ENCODE measurements around the gene ARAP2. TPM values are rescaled to one million over a fixed set of nuclear protein-coding genes. Genes with fewer than 3 reads are reported as not detected.

ARAP2 gene
- total RNA-seq, 1 experiment from 2014 or later = 25.8 TPM

DNA sequence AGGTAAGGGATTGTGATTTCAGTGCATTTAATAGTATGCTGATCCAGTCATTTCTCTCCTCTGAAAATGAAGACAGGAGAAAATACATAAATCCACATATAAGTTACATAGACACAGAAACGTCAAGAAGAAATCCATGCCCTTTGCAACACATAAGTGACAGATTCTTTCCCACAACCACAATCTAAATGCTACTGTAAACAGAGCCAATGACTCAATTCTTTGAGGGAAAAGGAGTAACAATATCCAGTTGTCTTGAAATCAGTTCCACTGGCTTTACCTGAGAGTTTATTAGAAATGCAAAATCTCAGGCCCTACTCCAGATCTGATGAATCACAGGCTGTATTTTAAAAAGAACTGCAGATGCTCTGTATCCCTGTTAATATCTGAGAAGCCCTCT lies 66.4 kb downstream of the ARAP2 start:
- 0 out of 2 replicates have a peak, but pooled peaks cover 4% of the 10 kb centered on the region for H3K36me3 ChIP-seq (ENCODE audit: low read depth)
- ChIA-PET POLR2A (ENCODE audit: unreplicated experiment) (no interaction called here), CTCF (no interaction called here)
- TF ChIP-seq, protein P1, sequence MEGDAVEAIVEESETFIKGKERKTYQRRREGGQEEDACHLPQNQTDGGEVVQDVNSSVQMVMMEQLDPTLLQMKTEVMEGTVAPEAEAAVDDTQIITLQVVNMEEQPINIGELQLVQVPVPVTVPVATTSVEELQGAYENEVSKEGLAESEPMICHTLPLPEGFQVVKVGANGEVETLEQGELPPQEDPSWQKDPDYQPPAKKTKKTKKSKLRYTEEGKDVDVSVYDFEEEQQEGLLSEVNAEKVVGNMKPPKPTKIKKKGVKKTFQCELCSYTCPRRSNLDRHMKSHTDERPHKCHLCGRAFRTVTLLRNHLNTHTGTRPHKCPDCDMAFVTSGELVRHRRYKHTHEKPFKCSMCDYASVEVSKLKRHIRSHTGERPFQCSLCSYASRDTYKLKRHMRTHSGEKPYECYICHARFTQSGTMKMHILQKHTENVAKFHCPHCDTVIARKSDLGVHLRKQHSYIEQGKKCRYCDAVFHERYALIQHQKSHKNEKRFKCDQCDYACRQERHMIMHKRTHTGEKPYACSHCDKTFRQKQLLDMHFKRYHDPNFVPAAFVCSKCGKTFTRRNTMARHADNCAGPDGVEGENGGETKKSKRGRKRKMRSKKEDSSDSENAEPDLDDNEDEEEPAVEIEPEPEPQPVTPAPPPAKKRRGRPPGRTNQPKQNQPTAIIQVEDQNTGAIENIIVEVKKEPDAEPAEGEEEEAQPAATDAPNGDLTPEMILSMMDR (conservative IDR thresholded peaks at IDR 0.05) = no peak
- no peak for TF ChIP-seq EZH2 (IDR thresholded peaks at IDR 0.05; ENCODE audit: low read depth)
- no peak overlapping the region for H2AFZ ChIP-seq
- no peaks in the 10 kb centered on the region for H3F3A ChIP-seq (ENCODE audit: insufficient read depth, low read depth)
- no peaks in the 10 kb centered on the region for H3K9me3 ChIP-seq (ENCODE audit: insufficient read depth, low read depth)
- no peaks in the 10 kb centered on the region for H3K79me2 ChIP-seq (ENCODE audit: low read depth)
- no peak overlapping the region for H3K4me3 ChIP-seq
- intact Hi-C loops (cut with micrococcal nuclease; ENCODE audit: unreplicated experiment) = no loop called here
- H3K4me1 ChIP-seq (replicated peaks; ENCODE audit: insufficient read depth) = no peaks in the 10 kb centered on the region
- no peak for DNase-seq
- no peaks in the 10 kb centered on the region for H4K20me1 ChIP-seq (ENCODE audit: insufficient read depth)
- no peaks in the 10 kb centered on the region for H3K9me2 ChIP-seq (ENCODE audit: insufficient read depth)
- H3K27ac ChIP-seq = no peak overlapping the region
- H3K4me2 ChIP-seq = no peak overlapping the region
- H3K27me3 ChIP-seq (ENCODE audit: insufficient read depth, low read depth) = no peaks in the 10 kb centered on the region
- BruUV-seq (replicated peaks) = no TSS peak

DNA sequence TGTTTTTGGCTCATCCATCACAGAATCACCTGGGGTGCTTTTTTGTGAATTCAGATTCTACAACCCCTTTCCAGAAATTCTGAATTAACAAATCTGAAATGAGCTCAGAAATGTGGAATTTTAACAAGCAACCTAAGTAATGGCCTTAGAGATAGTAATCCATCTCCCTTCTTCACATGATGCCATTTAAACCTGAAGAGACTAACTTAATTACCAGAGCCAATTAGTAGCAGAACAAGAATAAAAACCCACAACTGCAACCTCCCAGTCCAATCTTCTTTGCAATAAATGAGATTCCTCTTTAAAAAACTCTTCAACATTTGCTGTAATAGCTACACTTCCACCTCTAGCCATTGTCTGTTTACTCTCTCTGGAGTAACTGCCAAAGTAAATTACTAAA lies 69.7 kb downstream of the ARAP2 start:
- Histone ChIP-seq H3K4me2 (no peak overlapping the region), H3K27ac (no peak overlapping the region), H3K79me2 (ENCODE audit: low read depth) (no peaks in the 10 kb centered on the region), H3K9me2 (ENCODE audit: insufficient read depth) (no peaks in the 10 kb centered on the region), H3K4me3 (no peak overlapping the region), H3K4me1 (replicated peaks; ENCODE audit: insufficient read depth) (no peaks in the 10 kb centered on the region), H3F3A (ENCODE audit: insufficient read depth, low read depth) (no peaks in the 10 kb centered on the region), H3K27me3 (ENCODE audit: insufficient read depth, low read depth) (no peaks in the 10 kb centered on the region), H2AFZ (no peak overlapping the region), H3K36me3 (ENCODE audit: low read depth) (0 out of 2 replicates have a peak, but pooled peaks cover 4% of the 10 kb centered on the region), H3K9me3 (ENCODE audit: insufficient read depth, low read depth) (no peaks in the 10 kb centered on the region), H4K20me1 (ENCODE audit: insufficient read depth) (no peaks in the 10 kb centered on the region)
- intact Hi-C loops (cut with micrococcal nuclease; ENCODE audit: unreplicated experiment) = no loop called here
- BruUV-seq (replicated peaks) = no TSS peak
- TF ChIP-seq EZH2 (IDR thresholded peaks at IDR 0.05; ENCODE audit: low read depth) = no peak
- TF ChIP-seq, protein P1 (conservative IDR thresholded peaks at IDR 0.05) = no peak
- CTCF ChIA-PET = no interaction called here
- POLR2A ChIA-PET (ENCODE audit: unreplicated experiment) = no interaction called here
- no peak for DNase-seq

DNA sequence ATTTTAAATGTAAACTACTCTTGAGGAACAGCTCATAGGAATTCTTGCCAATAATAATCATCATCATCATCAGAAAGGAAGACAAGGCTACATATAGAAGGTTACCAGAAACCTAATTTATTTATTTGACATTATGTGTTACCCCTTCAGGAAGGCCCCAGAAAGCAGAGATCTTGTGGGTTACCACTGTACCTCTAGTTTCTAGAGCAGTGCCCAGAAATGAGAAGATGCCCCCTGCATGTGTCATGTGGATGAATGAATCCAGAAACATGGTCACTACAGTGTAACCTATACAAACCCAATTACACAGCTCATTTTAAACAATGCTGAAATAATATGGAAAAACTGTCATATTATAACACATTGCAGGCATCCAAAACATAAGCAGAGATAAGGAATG lies 70.4 kb downstream of the ARAP2 start:
- Histone ChIP-seq H3K27ac (no peak overlapping the region), H4K20me1 (ENCODE audit: insufficient read depth) (no peaks in the 10 kb centered on the region), H3F3A (ENCODE audit: insufficient read depth, low read depth) (no peaks in the 10 kb centered on the region), H3K79me2 (ENCODE audit: low read depth) (no peaks in the 10 kb centered on the region), H2AFZ (no peak overlapping the region), H3K27me3 (ENCODE audit: insufficient read depth, low read depth) (no peaks in the 10 kb centered on the region), H3K9me2 (ENCODE audit: insufficient read depth) (no peaks in the 10 kb centered on the region), H3K9me3 (ENCODE audit: insufficient read depth, low read depth) (no peaks in the 10 kb centered on the region), H3K36me3 (ENCODE audit: low read depth) (0 out of 2 replicates have a peak, but pooled peaks cover 4% of the 10 kb centered on the region), H3K4me3 (no peak overlapping the region), H3K4me2 (no peak overlapping the region), H3K4me1 (replicated peaks; ENCODE audit: insufficient read depth) (no peaks in the 10 kb centered on the region)
- CTCF ChIA-PET = no interaction called here
- DNase-seq = no peak
- BruUV-seq (replicated peaks) = no TSS peak
- intact Hi-C loops (cut with micrococcal nuclease; ENCODE audit: unreplicated experiment) = no loop called here
- POLR2A ChIA-PET (ENCODE audit: unreplicated experiment) = no interaction called here
- no peak for TF ChIP-seq EZH2 (IDR thresholded peaks at IDR 0.05; ENCODE audit: low read depth)

DNA sequence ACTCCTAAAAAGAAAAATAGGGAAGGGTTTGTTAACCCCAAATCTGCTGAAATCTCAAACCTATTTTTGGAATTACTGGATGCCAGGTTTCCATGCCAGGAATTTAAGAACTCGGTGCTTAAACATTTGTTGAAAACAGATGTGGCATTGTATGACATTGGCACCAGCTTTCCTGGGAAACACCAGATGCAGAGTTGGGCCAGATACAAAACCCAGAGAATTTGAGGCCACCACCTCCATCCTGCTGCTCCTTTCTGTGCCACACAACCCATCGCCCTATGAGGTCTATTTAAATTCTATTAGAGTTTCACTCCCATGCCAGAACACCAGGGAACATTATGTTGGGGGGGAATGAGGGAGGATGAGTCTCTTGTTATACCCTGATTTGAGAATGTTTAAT lies 71.7 kb downstream of the ARAP2 start:
- no peaks in the 10 kb centered on the region for H3K9me3 ChIP-seq (ENCODE audit: insufficient read depth, low read depth)
- TF ChIP-seq EZH2 (IDR thresholded peaks at IDR 0.05; ENCODE audit: low read depth) = no peak
- TF ChIP-seq, protein P1 (conservative IDR thresholded peaks at IDR 0.05) = no peak

More for the DNA sequence above, 71.7 kb downstream of the ARAP2 start:
- no peak overlapping the region for H2AFZ ChIP-seq
- no peaks in the 10 kb centered on the region for H3K79me2 ChIP-seq (ENCODE audit: low read depth)
- BruUV-seq (replicated peaks) = no TSS peak
- intact Hi-C loops (cut with micrococcal nuclease; ENCODE audit: unreplicated experiment) = no loop called here
- DNase-seq = no peak
- ChIA-PET CTCF (no interaction called here), POLR2A (ENCODE audit: unreplicated experiment) (no interaction called here)
- no peak overlapping the region for H3K4me3 ChIP-seq
- H3K36me3 ChIP-seq (ENCODE audit: low read depth) = 0 out of 2 replicates have a peak, but pooled peaks cover 4% of the 10 kb centered on the region
- no peaks in the 10 kb centered on the region for H3K9me2 ChIP-seq (ENCODE audit: insufficient read depth)
- no peaks in the 10 kb centered on the region for H3K27me3 ChIP-seq (ENCODE audit: insufficient read depth, low read depth)
- H4K20me1 ChIP-seq (ENCODE audit: insufficient read depth) = no peaks in the 10 kb centered on the region
- no peak overlapping the region for H3K27ac ChIP-seq
- H3K4me1 ChIP-seq (replicated peaks; ENCODE audit: insufficient read depth) = no peaks in the 10 kb centered on the region
- H3F3A ChIP-seq (ENCODE audit: insufficient read depth, low read depth) = no peaks in the 10 kb centered on the region
- H3K4me2 ChIP-seq = no peak overlapping the region

Data from PC-9 (cell line).